Measurements from ENCODE around the gene SORL1.
"Not testable (repeated sequence)": the region's sequence is repeated elsewhere in the genome, so short reads cannot be mapped to it uniquely, and the experiment has no call there.

The SORL1 gene

GRCh38 chr11:121451986-121452608, at the start of gene SORL1:
TSS of gene SORL1 (plus strand) at chr11:121452314. CDS start at chr11:121452332, 18 bp downstream.
- peak; percentile 79 for DNase-seq

- no peak for DNase-seq
These were observed 46.5 kb upstream of the SORL1 start for GRCh38 chr11:121405646-121406045.

- no peak for DNase-seq
These were observed 45.8 kb upstream of the SORL1 start for GRCh38 chr11:121406291-121406690.

GRCh38 chr11:121408830-121409229, 43.3 kb upstream of the SORL1 start:
- DNase-seq: no peak

GRCh38 chr11:121410041-121410440, 42.1 kb upstream of the SORL1 start:
- not testable (repeated sequence) for DNase-seq

GRCh38 chr11:121411330-121411729, 40.8 kb upstream of the SORL1 start:
- DNase-seq: not testable (repeated sequence)

- no peak for DNase-seq
These were observed 40.0 kb upstream of the SORL1 start for GRCh38 chr11:121412000-121412587.

- no peak for DNase-seq
These were observed 39.3 kb upstream of the SORL1 start for GRCh38 chr11:121412711-121413415.

- DNase-seq: no peak
These were observed 37.8 kb upstream of the SORL1 start for GRCh38 chr11:121414141-121414913.

- no peak for DNase-seq
These were observed 36.3 kb upstream of the SORL1 start for GRCh38 chr11:121415856-121416255.

- peak; percentile 67 for DNase-seq
These were observed 35.0 kb upstream of the SORL1 start for GRCh38 chr11:121417055-121417551.

- no peak for DNase-seq
These were observed 34.5 kb upstream of the SORL1 start for GRCh38 chr11:121417607-121418006.

GRCh38 chr11:121418625-121419114, 33.4 kb upstream of the SORL1 start:
- DNase-seq: peak; percentile 56

- no peak for DNase-seq
These were observed 32.3 kb upstream of the SORL1 start for GRCh38 chr11:121419836-121420235.

- peak; percentile 13 for DNase-seq
These were observed 31.7 kb upstream of the SORL1 start for GRCh38 chr11:121420398-121420797.

GRCh38 chr11:121421149-121421901, 30.8 kb upstream of the SORL1 start:
- no peak for DNase-seq

GRCh38 chr11:121422675-121423074, 29.4 kb upstream of the SORL1 start:
- DNase-seq: no peak

- DNase-seq: no peak
These were observed 26.3 kb upstream of the SORL1 start for GRCh38 chr11:121425828-121426227.

GRCh38 chr11:121426476-121427399, 25.4 kb upstream of the SORL1 start:
- peak; percentile 53 for DNase-seq

- DNase-seq: no peak
These were observed 24.7 kb upstream of the SORL1 start for GRCh38 chr11:121427400-121427744.

- DNase-seq: no peak
These were observed 22.6 kb upstream of the SORL1 start for GRCh38 chr11:121429556-121429955.

Measured in activated CD4-positive, alpha-beta T cell treated with anti-CD3 and anti-CD28 coated beads, Interleukin-2, Interleukin-6, amounts not matched to agents 100 ng/mL and 50 ng/mL, durations not matched to agents 16 hours and 8 hours (primary cell).